Measurements from ENCODE around the gene F12.

- no peak for TF ChIP-seq EZH2phosphoT487 (IDR thresholded peaks at IDR 0.05; ENCODE audit: borderline replicate concordance)
- no peak for TF ChIP-seq REST (IDR thresholded peaks at IDR 0.05; ENCODE audit: low read depth)
- TF ChIP-seq POLR2AphosphoS5 (IDR thresholded peaks at IDR 0.05; ENCODE audit: low read depth, low read length): peak; percentile 39; the same call in 1 of the 2 replicates
- TF ChIP-seq, protein P1, sequence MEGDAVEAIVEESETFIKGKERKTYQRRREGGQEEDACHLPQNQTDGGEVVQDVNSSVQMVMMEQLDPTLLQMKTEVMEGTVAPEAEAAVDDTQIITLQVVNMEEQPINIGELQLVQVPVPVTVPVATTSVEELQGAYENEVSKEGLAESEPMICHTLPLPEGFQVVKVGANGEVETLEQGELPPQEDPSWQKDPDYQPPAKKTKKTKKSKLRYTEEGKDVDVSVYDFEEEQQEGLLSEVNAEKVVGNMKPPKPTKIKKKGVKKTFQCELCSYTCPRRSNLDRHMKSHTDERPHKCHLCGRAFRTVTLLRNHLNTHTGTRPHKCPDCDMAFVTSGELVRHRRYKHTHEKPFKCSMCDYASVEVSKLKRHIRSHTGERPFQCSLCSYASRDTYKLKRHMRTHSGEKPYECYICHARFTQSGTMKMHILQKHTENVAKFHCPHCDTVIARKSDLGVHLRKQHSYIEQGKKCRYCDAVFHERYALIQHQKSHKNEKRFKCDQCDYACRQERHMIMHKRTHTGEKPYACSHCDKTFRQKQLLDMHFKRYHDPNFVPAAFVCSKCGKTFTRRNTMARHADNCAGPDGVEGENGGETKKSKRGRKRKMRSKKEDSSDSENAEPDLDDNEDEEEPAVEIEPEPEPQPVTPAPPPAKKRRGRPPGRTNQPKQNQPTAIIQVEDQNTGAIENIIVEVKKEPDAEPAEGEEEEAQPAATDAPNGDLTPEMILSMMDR (IDR thresholded peaks at IDR 0.05 in 2 of 3, conservative IDR thresholded peaks at IDR 0.05 in 1 of 3; ENCODE audit: borderline replicate concordance in 1 of 3, insufficient read depth in 1 of 3, low read depth in 2 of 3, low read length in 2 of 3): peak in 2 of 3 experiments; percentile 94 to 96; a peak in 4 of 6 replicates
- TF ChIP-seq CEBPB (IDR thresholded peaks at IDR 0.05; ENCODE audit: low read depth): no peak
- TF ChIP-seq ZBTB33 (IDR thresholded peaks at IDR 0.05; ENCODE audit: extremely low read depth, insufficient replicate concordance, low read length): no peak
- no peak for TF ChIP-seq MAX (IDR thresholded peaks at IDR 0.05)
- TF ChIP-seq POLR2A (IDR thresholded peaks at IDR 0.05; ENCODE audit: borderline replicate concordance, extremely low read depth, insufficient read depth, insufficient read length): no peak
- TF ChIP-seq CBX3 (IDR thresholded peaks at IDR 0.05; ENCODE audit: low read depth): no peak
- no peak for TF ChIP-seq EZH2 (IDR thresholded peaks at IDR 0.05)
- no peak for TF ChIP-seq SIN3A (IDR thresholded peaks at IDR 0.05; ENCODE audit: low read depth)
- no peak for TF ChIP-seq YY1 (IDR thresholded peaks at IDR 0.05; ENCODE audit: extremely low read depth, insufficient replicate concordance, low read depth, low read length)
- no peak for TF ChIP-seq SRF (IDR thresholded peaks at IDR 0.05; ENCODE audit: low read depth)
These were observed 18.7 kb downstream of the F12 start for GRCh38 chr5:177390363-177391300.
